Inflammatory macrophage treated with lipopolysaccharide for 1 hour (primary cell): ENCODE data around the gene CD69.
"Not testable (repeated sequence)": the region's sequence is repeated elsewhere in the genome, so short reads cannot be mapped to it uniquely, and the experiment has no call there.

Source experiments
- DNase-seq, 2 donors: peaks; one replicate each; pipeline ENCODE4 v3.0.0-alpha.2; 2020 to 2022

Gene CD69

DNA sequence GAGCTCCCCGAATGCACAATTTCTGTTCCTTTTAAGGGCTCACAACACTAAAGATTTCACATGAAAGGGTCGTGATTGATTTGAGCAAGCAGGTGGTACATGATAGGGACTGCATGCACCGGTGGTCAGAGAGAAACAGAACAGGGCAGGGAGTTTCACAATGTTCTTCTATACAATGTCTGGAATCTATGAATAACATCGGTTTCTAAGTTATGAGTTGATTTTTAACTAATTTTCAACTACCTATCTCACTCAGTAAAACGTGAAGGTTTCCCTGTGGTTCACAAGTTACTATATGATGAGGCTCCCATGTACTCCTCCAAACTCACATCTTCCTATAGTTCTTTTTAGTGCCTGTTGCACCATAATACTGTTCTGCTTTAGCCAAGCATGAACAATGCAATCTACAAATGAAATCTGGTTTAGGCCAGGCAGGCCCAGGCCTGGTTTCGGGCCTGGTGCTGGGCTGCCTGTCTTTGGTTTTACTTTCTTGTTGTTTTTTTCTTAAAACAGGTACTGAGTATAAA lies 47.6 kb downstream of the CD69 start:
- DNase-seq: not testable (repeated sequence)

DNA sequence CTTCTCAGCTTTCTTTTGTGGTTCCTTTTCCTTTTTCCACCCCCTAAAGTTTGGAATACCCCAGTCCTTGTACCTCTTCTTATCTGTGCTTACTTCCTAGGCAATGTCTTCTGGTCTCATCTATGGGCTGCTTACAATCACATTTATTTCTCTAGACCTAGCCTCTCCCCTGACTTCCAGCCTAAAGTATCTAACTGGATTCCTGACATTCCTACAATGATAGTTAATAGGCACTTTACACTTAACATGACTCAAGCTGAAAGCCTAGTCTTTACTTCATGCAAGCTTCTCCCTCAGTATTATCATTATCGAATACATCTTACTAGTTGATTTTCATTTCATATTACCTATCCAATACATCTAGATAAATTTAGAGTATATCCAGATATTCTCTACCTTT lies 49.0 kb downstream of the CD69 start:
- no peak for DNase-seq

DNA sequence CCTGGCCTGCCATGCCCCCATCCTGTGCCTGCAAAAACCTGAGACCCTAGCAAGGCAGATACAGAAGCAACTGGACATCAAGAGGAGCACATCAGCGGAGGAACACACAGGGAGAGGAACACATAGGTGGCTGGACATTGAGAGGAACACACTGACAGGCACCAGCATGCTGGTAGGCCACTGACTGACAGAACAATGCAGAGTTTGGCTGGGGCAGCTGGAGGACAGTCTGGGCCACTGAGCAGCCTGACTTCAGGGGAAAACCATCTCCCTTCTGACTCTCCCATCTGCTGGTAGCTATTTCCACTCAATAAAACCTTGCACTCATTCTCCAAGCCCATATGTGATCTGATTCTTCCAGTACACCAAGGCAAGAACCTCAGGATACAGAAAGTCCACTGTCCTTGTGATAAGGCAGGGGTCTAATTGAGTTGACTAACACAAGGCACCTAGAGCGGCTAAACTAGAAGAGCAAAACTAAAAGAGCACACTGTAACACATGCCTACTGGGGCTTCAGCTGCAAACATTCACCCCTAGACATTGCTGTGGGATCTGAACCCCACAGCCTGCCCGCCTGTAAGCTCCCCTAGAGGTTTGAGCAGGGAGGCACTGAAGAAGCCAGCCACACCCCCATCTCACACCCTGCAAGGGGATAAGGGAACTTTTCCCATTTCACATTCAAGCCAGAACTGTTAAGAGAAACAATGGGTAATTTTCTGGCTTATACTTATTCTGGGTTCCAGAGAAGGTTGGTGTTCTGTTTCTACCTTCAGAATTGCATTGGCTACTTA lies 49.9 kb downstream of the CD69 start:
- DNase-seq: no peak

DNA sequence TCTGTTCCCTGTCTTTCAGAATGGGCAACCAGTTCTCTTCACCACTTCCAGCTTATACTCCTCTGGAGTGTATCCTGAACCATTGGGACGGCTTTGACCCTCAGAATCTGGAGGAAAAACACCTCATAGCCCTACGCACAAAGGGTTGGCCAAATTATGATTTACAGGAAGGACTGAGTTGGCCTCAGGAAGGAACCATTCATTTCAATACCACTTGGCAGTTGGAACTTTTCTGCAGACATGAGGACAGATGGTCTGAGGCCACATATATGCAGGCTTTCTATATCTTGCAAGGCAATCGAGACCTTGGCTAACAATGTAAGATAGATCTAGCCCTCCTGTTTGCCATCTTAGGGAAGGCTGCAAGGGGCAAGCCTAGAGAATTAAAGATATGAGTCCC lies 51.8 kb downstream of the CD69 start:
- DNase-seq: no peak

DNA sequence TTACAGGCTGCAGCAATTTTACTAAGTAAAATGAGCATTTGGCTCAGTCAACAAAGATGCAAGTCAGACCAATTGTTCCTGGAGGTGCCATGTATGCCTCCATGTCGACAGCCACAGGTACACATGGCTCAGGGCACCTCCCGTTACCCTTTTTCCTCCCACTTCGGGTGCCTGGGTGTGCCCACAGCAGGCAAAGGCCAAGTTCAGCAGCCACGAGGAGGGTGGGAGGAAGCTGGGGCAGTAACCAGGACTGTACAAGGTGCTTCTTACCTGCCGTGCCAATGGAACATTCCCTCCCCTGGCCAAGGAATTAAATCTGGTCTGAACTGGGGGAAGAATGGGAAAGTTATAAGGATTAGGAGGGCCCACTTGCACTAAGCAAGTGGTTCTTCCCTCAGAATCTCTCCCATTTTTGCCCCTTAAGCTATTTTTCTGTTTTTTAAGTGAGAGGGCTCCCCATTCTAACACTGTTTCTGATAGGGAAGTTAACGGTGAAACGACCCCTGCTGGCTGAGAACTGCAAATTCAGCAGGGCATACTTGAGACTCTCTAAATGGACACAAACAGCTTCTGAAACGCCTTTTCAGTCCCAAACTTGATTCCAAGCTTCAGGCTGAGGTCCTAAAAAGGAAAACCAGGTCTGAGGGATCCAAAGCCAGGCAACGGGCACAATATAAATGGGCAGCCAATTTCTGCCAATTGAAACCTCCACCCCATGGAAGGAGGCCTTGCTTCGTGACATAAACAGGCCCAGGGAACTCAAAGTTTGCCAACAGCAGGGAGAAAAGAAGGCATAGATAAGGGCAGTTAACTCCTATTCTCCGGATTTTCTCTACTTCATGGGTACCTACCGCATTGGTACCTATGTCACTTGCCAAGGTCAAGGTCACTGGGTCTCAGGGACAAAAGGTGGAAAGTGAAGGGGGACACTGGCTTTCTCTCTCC lies 52.6 kb downstream of the CD69 start:
- peak; percentile 44 to 77 for DNase-seq

DNA sequence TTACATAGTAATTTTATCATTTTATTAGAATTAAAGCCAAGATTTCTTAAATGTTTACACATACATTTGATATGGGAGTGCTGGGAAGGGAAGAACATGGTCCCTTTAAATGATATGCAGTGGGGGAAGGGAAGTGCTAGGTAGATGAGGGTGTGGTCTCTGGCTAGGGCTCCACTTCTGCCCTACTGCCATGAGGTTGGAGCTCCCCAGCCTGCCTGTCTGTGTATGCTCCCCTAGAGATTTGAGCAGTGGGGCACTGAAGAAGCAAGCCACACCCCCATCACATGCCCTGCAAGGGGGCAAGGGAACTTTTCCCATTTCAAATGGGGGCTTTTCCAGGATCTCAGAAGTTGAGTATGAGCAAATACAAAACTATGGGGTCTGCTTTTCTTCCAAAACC lies 53.3 kb downstream of the CD69 start:
- DNase-seq: no peak

DNA sequence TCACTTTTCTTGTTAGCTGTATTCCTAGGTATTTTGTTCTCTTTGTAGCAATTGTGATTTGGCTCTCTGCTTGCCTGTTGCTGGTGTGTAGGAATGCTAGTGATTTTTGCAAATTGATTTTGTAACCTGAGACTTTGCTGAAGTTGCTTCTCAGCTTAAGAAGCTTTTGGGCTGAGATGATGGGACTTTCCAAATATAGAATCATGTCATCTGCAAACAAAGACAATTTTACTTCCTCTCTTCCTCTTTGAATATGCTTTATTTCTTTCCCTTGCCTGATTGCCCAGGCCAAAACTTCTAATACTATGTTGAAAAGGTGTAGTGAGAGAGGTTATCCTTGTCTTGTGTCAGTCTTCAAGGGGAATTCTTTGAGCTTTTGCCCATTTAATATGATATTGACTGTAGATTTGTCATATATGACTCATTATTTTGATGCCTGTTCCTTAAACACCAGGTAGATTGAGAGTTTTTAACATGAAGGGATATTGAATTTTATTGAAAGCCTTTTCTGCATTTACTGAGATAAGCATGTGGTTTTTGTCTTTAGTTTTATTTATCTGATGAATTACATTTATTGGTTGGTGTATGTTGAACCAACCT lies 54.5 kb downstream of the CD69 start:
- peak; percentile 47 to 59 for DNase-seq

DNA sequence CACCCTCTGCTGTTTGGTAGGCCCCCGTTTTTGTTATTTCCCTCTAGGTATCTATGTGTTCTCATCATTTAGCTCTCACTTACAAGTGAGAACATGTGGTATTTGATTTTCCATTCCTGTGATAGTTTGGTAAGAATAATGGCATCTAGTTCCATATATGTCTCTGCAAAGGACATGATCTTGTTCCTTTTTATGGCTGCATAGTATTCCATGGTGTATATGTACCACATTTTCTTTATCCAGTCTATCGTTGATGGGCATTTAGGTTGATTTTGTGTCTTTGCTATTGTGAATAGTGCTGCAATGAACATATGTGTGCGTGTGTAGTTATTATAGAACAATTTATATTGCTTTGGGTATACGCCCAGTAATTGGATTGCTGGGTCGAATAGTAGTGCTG lies 56.1 kb downstream of the CD69 start:
- DNase-seq: not testable (repeated sequence)
